HL-60 (cell line): ENCODE measurements around the gene SLC6A6.

ENCODE experiments used
- CTCF ChIP-seq: IDR thresholded peaks from one replicate; pipeline ENCODE4 v1.5.1; 2011; ENCODE audit warnings: low read length, control low read depth, inconsistent platforms; ENCODE audit not compliant: insufficient read depth
- GABPA ChIP-seq: IDR thresholded peaks from 2 replicates; pipeline ENCODE4 v1.6.1; 2012; ENCODE audit warnings: low read depth
- POLR2AphosphoS5 ChIP-seq: IDR thresholded peaks from 2 replicates; pipeline ENCODE4 v1.6.1; 2012; ENCODE audit warnings: low read depth
- REST ChIP-seq: IDR thresholded peaks from 2 replicates; pipeline ENCODE4 v1.6.1; 2012; ENCODE audit warnings: low read depth; ENCODE audit not compliant: insufficient replicate concordance
- SPI1 ChIP-seq: IDR thresholded peaks from 2 replicates; pipeline ENCODE4 v1.6.1; 2012; ENCODE audit warnings: low read depth, mild to moderate bottlenecking, borderline replicate concordance

- TF ChIP-seq CTCF, result no peak
- TF ChIP-seq POLR2AphosphoS5, result no peak
- no peak for TF ChIP-seq GABPA
- no peak for TF ChIP-seq REST
- no peak for TF ChIP-seq SPI1
Measured at GRCh38 chr3:14423963-14424362, 21.6 kb downstream of the SLC6A6 start.
